Camera-type eye (tissue), 1 donor: ENCODE results near the gene CDK10. TPM values are rescaled to one million over a fixed set of nuclear protein-coding genes. Genes with fewer than 3 reads are reported as not detected.

Experiments used
- total RNA-seq: library from RNA; depleted of rRNA; stranded (reverse); fragments of >200 nt; gene quantifications from one replicate; pipeline ENCODE4 v1.2.3, GENCODE V29; 2014

CDK10 gene
- 60.5 TPM for total RNA-seq

GRCh38 chr16:89686520-89687091 lies at the start of gene CDK10:
Gene CDK10 (plus strand): TSS chr16:89686689. CDS start chr16:89686711, 22 bp downstream.

GRCh38 chr16:89657442-89658220 lies 28.9 kb upstream of the CDK10 start, which contains the start of the genes CHMP1A and SPATA33:
Gene CHMP1A (minus strand): TSS chr16:89657708. CDS start chr16:89657588, 120 bp downstream.
Gene SPATA33 (plus strand): TSS chr16:89657836. CDS start chr16:89657912, 76 bp downstream.

GRCh38 chr16:89701425-89702406 lies 15.2 kb downstream of the CDK10 start, which contains the start of gene SPATA2L:
Gene SPATA2L (minus strand): TSS chr16:89701705. CDS start chr16:89701232, 473 bp downstream.

GRCh38 chr16:89720813-89721545 lies 34.5 kb downstream of the CDK10 start, which contains the start of the genes VPS9D1 and ZNF276:
Gene VPS9D1 (minus strand): TSS chr16:89720898. CDS start chr16:89720861, 37 bp downstream.
Gene ZNF276 (plus strand): TSS chr16:89721537. CDS start chr16:89721641, 104 bp downstream.

Other genes starting within 250 kb of the CDK10 start
- 108 TPM for gene ANKRD11, start 196.1 kb upstream of the CDK10 start, total RNA-seq
- 191 TPM for gene SPG7, start 178.3 kb upstream of the CDK10 start, total RNA-seq
- 1,995 TPM for gene RPL13, start 126.0 kb upstream of the CDK10 start, total RNA-seq
- gene CPNE7, start 110.9 kb upstream of the CDK10 start, total RNA-seq = 2.0 TPM
- 1.0 TPM for gene DPEP1, start 73.0 kb upstream of the CDK10 start, total RNA-seq
- gene CHMP1A, start 29.0 kb upstream of the CDK10 start, total RNA-seq = 49.9 TPM
- 9.7 TPM for gene SPATA33, start 28.9 kb upstream of the CDK10 start, total RNA-seq
- 12.7 TPM for gene SPATA2L, start 15.0 kb downstream of the CDK10 start, total RNA-seq
- 12.1 TPM for gene VPS9D1, start 34.2 kb downstream of the CDK10 start, total RNA-seq
- 78.6 TPM for gene ZNF276, start 34.8 kb downstream of the CDK10 start, total RNA-seq
- 17.5 TPM for gene FANCA, start 130.0 kb downstream of the CDK10 start, total RNA-seq
- gene SPIRE2, start 141.8 kb downstream of the CDK10 start, total RNA-seq = 16.1 TPM
- 183 TPM for gene TCF25, start 186.9 kb downstream of the CDK10 start, total RNA-seq
- gene MC1R, start 232.2 kb downstream of the CDK10 start, total RNA-seq = 5.7 TPM
- 294 TPM for gene TUBB3, start 236.7 kb downstream of the CDK10 start, total RNA-seq